ENCODE measurements around the gene ZNF335. TPM values are rescaled to one million over a fixed set of nuclear protein-coding genes. Genes with fewer than 3 reads are reported as not detected.
A peak's percentile ranks its signal among the peaks of the same experiment; 100 is the strongest.

The ZNF335 gene
- total RNA-seq, 2 donors from 2014 or later, result 28.8 to 30.1 TPM

DNA sequence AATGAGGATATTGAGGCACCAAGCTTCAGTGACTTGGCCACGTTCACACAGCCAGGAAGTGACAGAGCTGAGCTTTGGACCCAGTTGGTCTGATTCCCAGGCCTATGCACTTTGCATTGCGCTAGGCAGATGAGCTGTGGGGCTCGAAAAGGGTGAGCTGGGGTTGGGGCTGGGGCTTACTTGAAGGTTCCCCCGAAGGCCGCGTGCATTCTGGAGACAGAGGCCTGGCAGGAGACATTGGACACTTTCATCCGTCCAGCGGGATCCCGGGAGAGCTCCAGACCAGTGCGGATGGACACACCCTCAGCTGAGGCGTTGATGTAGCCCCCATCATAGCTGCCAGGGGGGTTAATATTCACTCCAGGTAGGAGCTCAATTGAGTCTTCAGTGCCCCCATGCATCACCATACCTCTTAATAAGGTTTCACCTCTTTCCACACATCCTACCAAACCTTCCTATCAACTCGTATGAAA, 62.6 kb downstream of the ZNF335 start:
- no peak for DNase-seq (ENCODE audit: low spot score)
- peaks cover 6 to 23% of the 10 kb centered on the region in 2 donors for H3K4me1 ChIP-seq (ENCODE audit: control insufficient read depth in 1 of 2, low read depth in 2 of 2)
- no peaks in the 10 kb centered on the region for H3K36me3 ChIP-seq
- no peak overlapping the region for H3K27ac ChIP-seq
- no peaks in the 10 kb centered on the region for H3K27me3 ChIP-seq (replicated peaks; ENCODE audit: insufficient read depth)
- no peak for TF ChIP-seq CTCF (IDR thresholded peaks at IDR 0.05)
- no peaks in the 10 kb centered on the region for H3K9me3 ChIP-seq
- ATAC-seq (ENCODE audit: insufficient number of reproducible peaks, low FRiP score, low read depth), result no peak
- peak overlapping the region; percentile 5 for H3K4me3 ChIP-seq

DNA sequence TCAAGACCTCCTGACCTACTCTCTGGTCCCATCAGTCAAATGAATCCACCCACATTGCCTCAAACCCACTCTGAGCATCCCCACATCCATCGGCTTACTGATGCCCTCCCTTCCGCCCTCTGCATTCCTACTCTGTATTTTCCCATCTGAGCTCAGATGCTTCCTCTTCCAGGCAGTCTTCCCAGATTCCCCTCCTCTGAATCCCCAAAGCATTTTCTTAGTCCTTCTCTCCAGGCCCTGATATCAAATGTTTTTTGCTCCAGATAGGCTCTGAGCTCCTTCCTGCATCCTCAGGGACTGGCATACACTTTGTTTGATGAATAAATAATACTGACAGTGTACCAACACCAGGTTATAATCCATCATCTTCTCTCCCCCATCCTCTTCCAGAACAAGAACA, 63.9 kb downstream of the ZNF335 start:
- no peak for ATAC-seq (ENCODE audit: insufficient number of reproducible peaks, low FRiP score, low read depth)
- TF ChIP-seq CTCF (IDR thresholded peaks at IDR 0.05), result no peak
- Histone ChIP-seq H3K27me3 (replicated peaks; ENCODE audit: insufficient read depth) (no peaks in the 10 kb centered on the region), H3K4me3 (no peak overlapping the region), H3K27ac (no peak overlapping the region), H3K36me3 (no peaks in the 10 kb centered on the region), H3K4me1 (ENCODE audit: control insufficient read depth in 1 of 2, low read depth in 2 of 2) (peaks cover 6 to 23% of the 10 kb centered on the region in 2 donors), H3K9me3 (no peaks in the 10 kb centered on the region)
- DNase-seq (ENCODE audit: low spot score), result no peak

DNA sequence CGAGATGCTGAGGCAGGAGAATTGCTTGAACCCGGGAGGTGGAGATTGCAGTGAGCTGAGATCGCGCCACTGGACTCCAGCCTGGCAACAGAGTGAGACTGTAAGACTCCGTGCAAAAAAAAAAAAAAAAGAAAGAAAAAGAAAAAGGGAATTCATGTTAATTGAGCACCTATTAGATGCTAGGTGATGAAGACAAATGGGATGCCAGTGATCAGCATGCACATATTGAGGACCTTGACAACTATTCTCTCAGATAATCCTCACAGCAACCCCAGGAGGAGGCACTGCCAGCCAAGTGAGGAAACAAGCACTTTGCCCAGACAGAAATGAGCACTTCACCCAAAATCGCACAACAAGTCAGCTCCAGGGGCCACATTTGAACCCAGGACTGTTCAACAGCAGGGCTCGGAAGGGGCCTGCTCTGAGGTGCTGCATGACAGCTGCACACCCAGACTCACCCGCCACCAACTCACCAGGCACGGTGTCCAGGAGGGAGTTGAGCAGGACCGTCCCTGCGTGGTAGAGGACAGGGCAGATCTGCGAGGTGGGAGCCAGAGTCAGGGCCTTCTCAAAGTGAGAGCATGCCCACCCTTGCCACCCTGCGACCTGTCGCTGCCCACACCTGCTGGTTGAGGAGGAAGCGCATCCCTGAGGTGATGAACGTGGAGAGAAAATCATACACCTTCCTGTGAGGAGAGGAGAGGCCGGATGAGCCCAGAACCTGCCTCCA, 64.6 kb downstream of the ZNF335 start:
- Histone ChIP-seq H3K9me3 (no peaks in the 10 kb centered on the region), H3K36me3 (no peaks in the 10 kb centered on the region), H3K4me3 (no peak overlapping the region), H3K27me3 (replicated peaks; ENCODE audit: insufficient read depth) (no peaks in the 10 kb centered on the region), H3K4me1 (ENCODE audit: control insufficient read depth in 1 of 2, low read depth in 2 of 2) (peaks cover 3 to 19% of the 10 kb centered on the region in 2 donors), H3K27ac (no peak overlapping the region)
- no peak for ATAC-seq (ENCODE audit: insufficient number of reproducible peaks, low FRiP score, low read depth)
- TF ChIP-seq CTCF (IDR thresholded peaks at IDR 0.05), result no peak
- no peak for DNase-seq (ENCODE audit: low spot score)

GRCh38 chr20:45905505-45906079, 66.4 kb downstream of the ZNF335 start:
- DNase-seq (ENCODE audit: low spot score) (no peak), ATAC-seq (ENCODE audit: insufficient number of reproducible peaks, low FRiP score, low read depth) (no peak)
- H3K9me3 ChIP-seq, result no peaks in the 10 kb centered on the region
- H3K36me3 ChIP-seq, result no peaks in the 10 kb centered on the region
- H3K27me3 ChIP-seq (replicated peaks; ENCODE audit: insufficient read depth), result no peaks in the 10 kb centered on the region
- no peak overlapping the region for H3K27ac ChIP-seq
- no peak overlapping the region for H3K4me3 ChIP-seq
- H3K4me1 ChIP-seq (ENCODE audit: control insufficient read depth in 1 of 2, low read depth in 2 of 2), result peaks cover 0 to 5% of the 10 kb centered on the region in 2 donors
- no peak for TF ChIP-seq CTCF (IDR thresholded peaks at IDR 0.05)

DNA sequence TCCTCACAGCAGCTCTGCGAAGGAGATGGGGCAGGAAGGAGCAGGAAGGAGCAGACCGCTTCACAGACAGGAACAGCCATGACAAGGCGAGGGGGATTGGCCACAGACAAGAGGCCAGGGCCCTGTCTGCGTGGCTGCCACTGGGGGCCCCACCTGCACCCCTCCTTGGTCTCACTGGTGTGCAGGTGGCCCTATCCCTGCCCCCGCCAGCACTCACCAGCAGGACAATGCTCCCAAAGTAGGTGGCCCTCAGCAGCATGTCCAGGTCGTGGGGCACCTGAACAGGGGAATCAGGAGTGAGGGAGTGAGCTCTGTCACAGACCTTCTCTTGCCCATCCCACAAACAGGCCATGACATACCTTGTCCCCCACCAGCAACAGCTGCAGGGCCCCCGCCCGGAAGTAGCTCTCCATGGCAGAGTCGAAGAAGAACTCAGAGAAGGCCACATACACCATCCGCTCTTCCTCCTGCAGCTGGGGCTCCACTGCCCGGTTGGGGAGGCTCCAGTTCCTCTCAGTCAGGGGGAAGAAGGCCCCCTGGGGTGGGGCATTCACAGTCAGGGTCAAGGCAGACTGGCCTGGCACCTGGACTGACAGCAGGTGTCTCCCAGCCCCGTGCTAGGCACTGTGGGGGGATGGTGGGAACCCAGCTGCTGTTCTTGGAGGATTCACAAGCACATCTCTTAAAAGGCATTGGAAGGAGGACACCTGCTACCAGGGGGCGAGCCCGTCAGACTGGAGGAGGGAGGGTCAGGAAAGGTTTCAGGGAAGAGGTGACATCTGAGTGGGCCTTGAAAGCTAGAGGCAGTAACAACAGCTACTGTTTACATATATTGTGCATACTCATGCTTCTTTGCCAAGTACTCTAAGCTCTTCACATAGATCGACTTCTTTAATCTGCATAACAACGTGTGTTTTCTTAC, 67.2 kb downstream of the ZNF335 start:
- no peak overlapping the region for H3K27ac ChIP-seq
- H3K36me3 ChIP-seq, result no peaks in the 10 kb centered on the region
- H3K9me3 ChIP-seq, result no peaks in the 10 kb centered on the region
- H3K27me3 ChIP-seq (replicated peaks; ENCODE audit: insufficient read depth), result no peaks in the 10 kb centered on the region
- no peaks in the 10 kb centered on the region for H3K4me1 ChIP-seq (ENCODE audit: control insufficient read depth in 1 of 2, low read depth in 2 of 2)
- no peak overlapping the region for H3K4me3 ChIP-seq
- ATAC-seq (ENCODE audit: insufficient number of reproducible peaks, low FRiP score, low read depth) (no peak), DNase-seq (ENCODE audit: low spot score) (no peak)
- TF ChIP-seq CTCF (IDR thresholded peaks at IDR 0.05), result no peak

Measured in thoracic aorta (tissue), 2 donors.